HFF-Myc (cell line): ENCODE measurements around the gene PROX2.

Experiments
- DNase-seq: peaks from one replicate; pipeline ENCODE4 v3.0.0-alpha.2; 2011; ENCODE audit warnings: low read depth; ENCODE audit errors: extremely low read depth
- H3K4me3 ChIP-seq: replicated peaks from 2 replicates; pipeline ENCODE4 v1.5.1; 2011; ENCODE audit warnings: low read depth, mild to moderate bottlenecking, control low read depth, low read length
- CTCF ChIP-seq: IDR thresholded peaks from 2 replicates; pipeline ENCODE4 v1.5.1; 2012; ENCODE audit warnings: mild to moderate bottlenecking, low read depth, low read length, control low read depth; ENCODE audit errors: missing control alignments

PROX2 gene

GRCh38 chr14:74893614-74894091 lies 17.7 kb upstream of the PROX2 start:
- H3K4me3 ChIP-seq = no peak overlapping the region
- TF ChIP-seq CTCF = no peak
- no peak for DNase-seq

GRCh38 chr14:74892745-74893144 lies 16.8 kb upstream of the PROX2 start:
- no peak for DNase-seq
- no peak for TF ChIP-seq CTCF

GRCh38 chr14:74891870-74892269 lies 15.9 kb upstream of the PROX2 start:
- H3K4me3 ChIP-seq = no peak overlapping the region
- no peak for DNase-seq
- no peak for TF ChIP-seq CTCF

More at GRCh38 chr14:74892745-74893144, 16.8 kb upstream of the PROX2 start:
- no peak overlapping the region for H3K4me3 ChIP-seq

- no peak for DNase-seq
- H3K4me3 ChIP-seq = no peak overlapping the region
- TF ChIP-seq CTCF = no peak
Observed at GRCh38 chr14:74890262-74890661, 14.3 kb upstream of the PROX2 start.

- no peak overlapping the region for H3K4me3 ChIP-seq
- DNase-seq = no peak
- no peak for TF ChIP-seq CTCF
Observed at GRCh38 chr14:74888164-74889158, 12.5 kb upstream of the PROX2 start.

- peak; percentile 91 for DNase-seq
- 0 out of 2 replicates have a peak overlapping the region, but pooled peaks have one; percentile 3 for H3K4me3 ChIP-seq
- TF ChIP-seq CTCF = no peak
Observed at GRCh38 chr14:74886001-74886400, 10.1 kb upstream of the PROX2 start.
